SK-N-SH treated with all-trans-retinoic acid at 6 μM for 48 hours (cell line): Measurements from ENCODE around the gene B9D1.

Experiments
- ATAC-seq: fragments of 200-7000 bp; cut with Tn5 transposase; 3 replicates; pipeline ENCODE4 v1.9.1; 2020; ENCODE audit warnings: mild to moderate bottlenecking, moderate library complexity
- ARNTL ChIP-seq: fragments of 450-650 bp; formaldehyde crosslinking; IDR thresholded peaks from 2 replicates; pipeline ENCODE4 v1.5.0; 2020; ENCODE audit warnings: low read depth, mild to moderate bottlenecking, moderate library complexity, borderline replicate concordance
- CREB5 ChIP-seq: fragments of 250-450 bp; sonication (Bioruptor Pico); IDR thresholded peaks from 2 replicates; pipeline ENCODE4 v1.5.1; 2020; ENCODE audit warnings: low read depth, mild to moderate bottlenecking, moderate library complexity
- CSRNP3 ChIP-seq: fragments of 250-450 bp; sonication (Bioruptor Pico); IDR thresholded peaks from 2 replicates; pipeline ENCODE4 v1.5.1; 2021; ENCODE audit warnings: mild to moderate bottlenecking, moderate library complexity
- ESRRG ChIP-seq: fragments of 250-450 bp; sonication (Bioruptor Pico); IDR thresholded peaks from 2 replicates; pipeline ENCODE4 v1.6.1; 2021; ENCODE audit warnings: mild to moderate bottlenecking
- ISL1 ChIP-seq: fragments of 250-450 bp; sonication (Bioruptor Pico); IDR thresholded peaks from 2 replicates; pipeline ENCODE4 v2.1.2; 2022; ENCODE audit warnings: mild to moderate bottlenecking, moderate library complexity
- PATZ1 ChIP-seq: fragments of 250-450 bp; sonication (Bioruptor Pico); IDR thresholded peaks from 2 replicates; pipeline ENCODE4 v1.8.0; 2020; ENCODE audit warnings: mild to moderate bottlenecking, moderate library complexity, borderline replicate concordance
- POU6F1 ChIP-seq: fragments of 250-450 bp; sonication (Bioruptor Pico); IDR thresholded peaks from 2 replicates; pipeline ENCODE4 v1.8.0; 2021; ENCODE audit warnings: low read depth, mild to moderate bottlenecking, moderate library complexity, borderline replicate concordance
- PPARA ChIP-seq: fragments of 250-450 bp; sonication (Bioruptor Pico); IDR thresholded peaks from 2 replicates; pipeline ENCODE4 v1.5.0; 2020; ENCODE audit warnings: mild to moderate bottlenecking, borderline replicate concordance
- RARB ChIP-seq: fragments of 250-450 bp; sonication (Bioruptor Pico); IDR thresholded peaks from 2 replicates; pipeline ENCODE4 v1.8.0; 2021; ENCODE audit warnings: mild to moderate bottlenecking, moderate library complexity
- SNAI2 ChIP-seq: fragments of 250-450 bp; sonication (Bioruptor Pico); IDR thresholded peaks from 2 replicates; pipeline ENCODE4 v1.5.0; 2020; ENCODE audit warnings: mild to moderate bottlenecking, moderate library complexity
- TCF4 ChIP-seq: fragments of 250-450 bp; sonication (Bioruptor Pico); IDR thresholded peaks from 2 replicates; pipeline ENCODE4 v1.8.0; 2021; ENCODE audit warnings: mild to moderate bottlenecking, moderate library complexity, borderline replicate concordance
- TOX ChIP-seq: fragments of 250-450 bp; sonication (Bioruptor Pico); IDR thresholded peaks from 2 replicates; pipeline ENCODE4 v1.8.0; 2021; ENCODE audit warnings: mild to moderate bottlenecking, moderate library complexity, borderline replicate concordance
- ZFP3 ChIP-seq: fragments of 250-450 bp; sonication (Bioruptor Pico); IDR thresholded peaks from 2 replicates; pipeline ENCODE4 v1.5.0; 2020; ENCODE audit warnings: mild to moderate bottlenecking, moderate library complexity
- ZNF565 ChIP-seq: fragments of 450-650 bp; formaldehyde crosslinking; conservative IDR thresholded peaks from 2 replicates; pipeline ENCODE4 v1.5.0; 2020; ENCODE audit warnings: low read depth, mild to moderate bottlenecking, moderate library complexity
- ZNF70 ChIP-seq: fragments of 450-650 bp; formaldehyde crosslinking; IDR thresholded peaks from 2 replicates; pipeline ENCODE4 v1.5.0; 2020; ENCODE audit warnings: mild to moderate bottlenecking, moderate library complexity

B9D1 gene

GRCh38 chr17:19342611-19343255 lies 19.8 kb downstream of the B9D1 start (continued):
- TF ChIP-seq CSRNP3 (CRISPR knock-in tag) (no peak), PPARA (CRISPR knock-in tag) (no peak), TCF4 (CRISPR knock-in tag) (no peak)
- TF ChIP-seq, all 23 proteins: peak for 0

GRCh38 chr17:19341641-19342610 lies 20.6 kb downstream of the B9D1 start:
- TF ChIP-seq PATZ1 (CRISPR knock-in tag) (no peak), ARNTL (CRISPR knock-in tag) (no peak), ZNF70 (CRISPR knock-in tag) (no peak), ESRRG (CRISPR knock-in tag) (no peak), ZNF565 (no peak)
- no peak for ATAC-seq

- TF ChIP-seq TOX (CRISPR knock-in tag) (no peak), CREB5 (no peak), SNAI2 (CRISPR knock-in tag) (no peak), POU6F1 (CRISPR knock-in tag) (no peak), RARB (no peak), ZNF70 (CRISPR knock-in tag) (no peak)
- TF ChIP-seq, all 23 proteins: peak for 0
- no peak for ATAC-seq
Measured at GRCh38 chr17:19341211-19341631, 21.3 kb downstream of the B9D1 start.

GRCh38 chr17:19339341-19339815 lies 23.1 kb downstream of the B9D1 start:
- ATAC-seq, result no peak
- TF ChIP-seq RARB (no peak), TCF4 (CRISPR knock-in tag) (no peak), ZFP3 (CRISPR knock-in tag) (no peak), SNAI2 (CRISPR knock-in tag) (no peak), TOX (CRISPR knock-in tag) (no peak), ZNF565 (no peak), CSRNP3 (CRISPR knock-in tag) (no peak), POU6F1 (CRISPR knock-in tag) (no peak), PATZ1 (CRISPR knock-in tag) (no peak), ARNTL (CRISPR knock-in tag) (no peak), ESRRG (CRISPR knock-in tag) (no peak), ISL1 (CRISPR knock-in tag) (no peak)
- TF ChIP-seq, all 23 proteins: peak for 0
